ENCODE results near the gene REG1B.
"Not testable (repeated sequence)": the region's sequence is repeated elsewhere in the genome, so short reads cannot be mapped to it uniquely, and the experiment has no call there.

The REG1B gene

DNA sequence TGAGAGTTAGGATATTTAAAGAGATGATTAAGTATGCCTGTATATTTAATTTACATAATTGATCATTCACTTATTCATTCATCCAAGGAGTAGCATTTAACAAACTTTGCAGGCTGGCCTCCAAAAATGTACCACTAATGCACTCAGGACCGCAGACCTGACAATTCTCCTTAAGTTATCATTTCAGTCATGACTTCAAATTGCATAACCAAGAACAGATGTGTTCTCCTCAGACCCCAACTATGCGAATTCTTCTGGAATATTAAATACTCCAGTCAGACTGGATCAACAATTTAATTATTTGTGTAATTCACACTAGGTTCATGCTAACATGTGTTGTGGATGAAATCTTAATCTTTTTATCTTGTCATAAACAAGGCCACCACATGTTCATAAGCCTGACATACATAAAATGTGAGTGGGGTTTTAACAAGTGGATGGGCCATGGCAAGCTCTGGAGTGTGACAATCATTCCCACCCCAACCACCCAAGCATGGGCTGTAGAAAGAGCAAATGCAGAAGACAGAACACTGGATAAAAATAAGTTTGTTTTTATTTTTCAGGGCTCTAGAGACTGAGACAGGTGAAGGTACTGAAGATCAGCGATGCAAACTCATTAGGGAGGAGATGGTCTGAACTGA, 3.2 kb downstream of the REG1B start:
- DNase-seq (ENCODE audit: low read depth, low spot score): no peak

DNA sequence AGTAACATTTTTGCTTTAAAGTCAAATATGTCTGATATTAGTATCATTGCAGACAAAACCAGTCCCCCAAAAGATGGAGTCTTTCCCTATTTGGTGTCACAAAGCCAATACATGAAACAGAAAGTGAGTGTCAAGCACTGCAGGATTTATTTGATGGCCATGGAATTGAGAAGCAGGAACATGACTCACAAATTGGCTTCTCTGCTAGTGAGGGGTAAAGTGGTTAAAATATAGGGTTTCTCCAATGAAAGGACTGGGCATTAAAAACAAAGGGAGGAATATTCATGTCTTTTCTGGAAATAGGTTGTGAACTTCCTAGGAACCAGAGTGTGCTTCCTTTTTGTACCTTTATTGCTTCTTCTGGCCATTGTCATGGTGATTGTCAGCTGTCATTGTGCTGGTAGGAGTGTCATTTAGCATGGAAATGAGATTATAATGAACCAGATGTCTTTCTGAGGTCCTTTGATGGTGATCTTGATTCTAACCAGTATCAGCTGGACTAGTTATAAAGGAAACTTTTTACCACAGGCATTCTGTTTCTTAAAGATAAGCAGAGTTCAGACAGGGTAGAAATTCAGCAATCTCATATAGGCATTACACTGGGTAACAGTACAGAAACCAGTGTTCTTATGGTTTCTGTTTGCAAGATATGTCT, 4.1 kb downstream of the REG1B start:
- no peak for DNase-seq (ENCODE audit: low read depth, low spot score)

DNA sequence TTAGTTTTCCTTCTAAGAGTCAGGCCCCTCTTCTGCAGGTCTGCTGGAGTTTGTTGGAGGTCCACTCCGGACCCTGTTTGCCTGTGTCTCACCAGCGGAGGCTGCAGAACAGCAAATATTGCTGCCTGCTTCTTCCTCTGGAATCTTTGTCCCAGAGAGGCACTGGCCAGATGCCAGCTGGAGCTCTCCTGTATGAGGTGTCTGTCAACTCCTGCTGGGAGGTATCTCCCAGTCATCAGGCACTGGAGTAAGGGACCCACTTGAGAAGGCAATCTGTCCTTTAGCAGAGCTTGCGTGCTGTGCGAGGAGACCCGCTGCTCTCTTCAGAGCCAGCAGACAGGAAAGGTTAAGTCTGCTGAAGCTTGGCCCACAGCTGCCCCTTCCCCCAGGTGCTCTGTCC, 4.8 kb downstream of the REG1B start:
- DNase-seq (ENCODE audit: low read depth, low spot score): no peak

DNA sequence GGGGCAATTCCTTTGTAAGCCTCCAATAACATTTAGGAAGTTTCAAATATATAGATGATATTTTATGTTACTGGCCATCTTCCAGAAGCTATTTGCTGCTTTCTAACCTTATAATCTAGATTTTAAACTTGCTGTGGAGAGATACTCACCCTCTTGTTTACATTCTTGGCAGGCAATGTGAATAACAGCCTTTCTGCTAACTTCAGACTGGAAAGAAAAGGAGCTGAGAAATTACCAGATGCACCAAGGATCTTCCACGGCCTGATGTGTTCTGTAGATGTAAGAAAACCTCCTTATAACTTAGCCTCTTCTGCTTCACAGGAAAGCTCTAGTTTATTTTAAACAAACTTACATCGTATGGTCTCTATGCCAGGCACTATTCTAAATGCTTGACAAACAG, 16.7 kb downstream of the REG1B start:
- DNase-seq (ENCODE audit: low read depth, low spot score): no peak

DNA sequence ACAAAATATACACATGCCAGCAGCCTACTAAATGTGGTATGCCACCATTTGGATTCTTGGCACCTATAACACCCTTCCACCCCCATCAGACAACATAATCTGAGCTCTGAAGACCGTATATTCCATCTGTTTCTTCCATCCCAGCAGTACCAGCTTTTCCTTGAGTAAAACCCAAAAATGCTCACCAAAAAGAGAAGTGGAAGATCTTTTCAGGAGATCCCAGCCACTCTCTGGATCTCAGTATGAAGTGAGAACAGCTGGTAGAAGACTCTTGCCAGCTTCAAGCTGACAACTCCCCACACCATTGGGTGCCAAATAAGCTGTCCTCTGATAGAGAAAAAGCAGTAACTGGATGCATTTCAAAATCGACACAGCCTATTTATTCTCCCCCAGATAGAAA, 22.6 kb downstream of the REG1B start:
- DNase-seq (ENCODE audit: low read depth, low spot score): no peak

DNA sequence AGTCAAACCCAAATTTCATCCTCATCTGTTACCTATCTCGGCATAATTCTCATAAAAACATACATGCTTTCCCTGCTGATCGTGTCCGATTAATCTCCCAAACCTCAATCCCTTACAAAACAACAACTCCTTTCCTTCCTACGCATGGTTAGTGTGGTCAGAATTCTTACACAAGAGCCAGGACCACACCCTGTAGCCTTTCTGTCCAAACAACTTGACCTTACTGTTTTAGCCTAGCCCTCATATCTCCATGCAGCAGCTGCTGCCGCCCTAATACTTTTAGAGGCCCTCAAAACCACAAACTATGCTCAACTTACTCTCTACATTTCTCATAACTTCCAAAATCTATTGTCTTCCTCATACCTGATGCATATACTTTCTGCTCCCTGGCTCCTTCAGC, 33.0 kb downstream of the REG1B start:
- DNase-seq (ENCODE audit: low read depth, low spot score): not testable (repeated sequence)

DNA sequence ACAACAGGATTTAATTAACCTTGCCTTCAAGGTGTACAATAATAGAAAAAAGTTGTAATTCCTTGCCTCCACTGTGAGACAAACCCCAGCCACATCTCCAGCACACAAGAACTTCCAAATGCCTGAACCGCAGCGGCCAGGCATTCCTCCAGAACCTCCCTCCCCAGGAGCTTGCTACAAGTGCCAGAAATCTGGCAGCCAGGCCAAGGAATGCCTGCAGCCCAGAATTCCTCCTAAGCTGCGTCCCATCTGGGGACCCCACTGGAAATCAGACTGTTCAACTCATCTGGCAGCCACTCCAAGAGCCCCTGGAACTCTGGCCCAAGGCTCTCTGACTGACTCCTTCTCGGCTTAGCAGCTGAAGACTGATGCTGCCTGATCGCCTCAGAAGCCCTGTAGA, 34.3 kb downstream of the REG1B start:
- DNase-seq (ENCODE audit: low read depth, low spot score): not testable (repeated sequence)

DNA sequence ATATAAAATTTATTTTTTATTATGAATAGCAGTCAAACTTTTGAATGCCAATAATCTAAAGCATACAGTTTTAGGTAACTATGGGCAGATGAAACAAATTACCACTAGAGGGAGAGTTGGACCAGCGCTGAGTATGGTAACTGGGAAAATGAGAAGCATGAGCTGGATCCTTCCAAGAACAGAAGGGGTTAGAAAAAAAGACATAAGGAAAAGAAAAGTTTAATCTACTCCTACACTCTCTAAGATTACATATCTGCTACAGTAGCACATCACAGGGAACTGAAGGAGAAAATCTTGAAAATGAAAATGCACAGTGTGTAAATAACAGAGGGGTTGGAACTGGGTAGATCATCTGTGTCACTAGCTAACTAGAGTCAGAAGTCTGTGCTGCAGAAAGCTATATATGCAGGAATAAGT, 46.8 kb downstream of the REG1B start:
- DNase-seq (ENCODE audit: low read depth, low spot score): no peak

DNA sequence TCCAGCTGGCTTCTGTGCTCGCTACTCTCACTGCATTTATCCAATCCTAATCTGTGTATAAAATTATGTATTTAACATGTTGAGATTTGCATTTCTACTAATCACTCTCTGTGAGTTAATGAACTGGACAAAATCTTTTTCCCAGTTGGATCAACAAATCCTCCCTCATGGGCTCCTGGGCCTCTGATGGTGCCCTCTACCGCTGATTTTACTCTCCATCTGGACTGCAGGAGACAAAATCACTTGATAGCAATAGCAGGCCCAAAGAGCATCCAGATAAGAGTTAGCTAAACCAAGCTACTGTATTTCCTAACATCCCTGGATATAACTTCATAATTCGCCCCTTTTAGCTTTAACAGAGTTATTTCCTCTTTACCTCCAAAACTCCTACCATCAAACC, 47.8 kb downstream of the REG1B start:
- no peak for DNase-seq (ENCODE audit: low read depth, low spot score)
